Right ventricle myocardium superior (tissue), 1 donor: Measurements from ENCODE around the gene MAP7. TPM values are rescaled to one million over a fixed set of nuclear protein-coding genes. Genes with fewer than 3 reads are reported as not detected.
"Not testable (repeated sequence)": the region's sequence is repeated elsewhere in the genome, so short reads cannot be mapped to it uniquely, and the experiment has no call there.

Experiments used
- ATAC-seq: fragments of 200-7000 bp; cut with Tn5 transposase; one replicate; pipeline ENCODE4 v1.9.1; 2020; ENCODE audit warnings: mild to moderate bottlenecking; ENCODE audit not compliant: poor library complexity
- DNase-seq: peaks from one replicate; pipeline ENCODE4 v3.0.0-alpha.2; 2020
- intact Hi-C: fragments of 100-400 bp; cut with DNase I; formaldehyde crosslinking; loops from one replicate; pipeline ENCODE4 v1.11.2; 2022
- total RNA-seq: library from RNA; stranded (reverse); fragmentation: NEBNext Ultra II Directional; extraction: Animal tissue kit (Norgen Biotek cat#: 25700); gene quantifications from one replicate; pipeline ENCODE4 v1.2.1, GENCODE V29; 2021
- donor health status: DM: no; HTN: yes; CAD: no; lungs with severe emphysema.

Gene MAP7
- total RNA-seq, 1 donor from 2014 or later = 2.1 TPM

- no peak for ATAC-seq
- intact Hi-C loops = no loop called here
- DNase-seq = no peak
Observed at GRCh38 chr6:136378888-136379287, 171.3 kb downstream of the MAP7 start.

DNA sequence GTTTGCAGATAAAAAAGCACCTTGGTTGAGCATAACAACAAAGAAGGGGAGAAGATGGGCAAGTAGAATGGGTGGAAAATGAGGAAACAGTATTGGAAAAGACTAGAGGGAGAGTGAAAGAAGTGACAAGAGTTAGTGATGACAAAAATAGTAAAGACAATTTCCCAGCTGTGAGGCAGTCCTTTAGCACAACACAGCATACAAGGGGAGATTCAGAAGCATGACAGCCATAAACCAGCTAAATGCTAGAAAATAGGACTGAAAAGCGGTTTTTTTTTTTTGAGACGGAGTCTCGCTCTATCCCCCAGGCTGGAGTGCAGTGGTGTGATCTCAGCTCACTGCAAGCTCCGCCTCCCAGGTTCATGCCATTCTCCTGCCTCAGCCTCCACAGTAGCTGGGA, 174.4 kb downstream of the MAP7 start:
- ATAC-seq, intact Hi-C loops, DNase-seq: not testable (repeated sequence)

DNA sequence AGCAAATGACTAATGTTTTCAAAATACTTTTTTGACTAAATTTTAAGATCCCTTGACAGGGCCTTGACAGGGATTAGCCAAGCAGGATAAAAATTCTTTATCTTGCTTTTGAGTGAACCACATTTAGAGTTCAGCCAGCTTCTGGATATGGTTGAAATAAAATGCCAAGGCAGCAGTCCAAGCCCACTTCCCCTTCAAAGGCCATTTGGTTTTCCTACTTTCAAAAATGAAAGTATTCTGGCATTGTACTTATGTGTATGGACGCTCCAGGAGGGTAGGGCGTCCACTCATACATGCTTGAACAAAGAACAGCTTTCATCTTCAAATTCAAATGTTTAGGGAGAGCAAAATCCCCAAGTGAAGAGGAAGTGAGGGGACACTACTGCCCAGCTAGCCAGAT, 178.3 kb downstream of the MAP7 start:
- intact Hi-C loops = no loop called here
- ATAC-seq (no peak), DNase-seq (no peak)

GRCh38 chr6:136370988-136371728, 179.1 kb downstream of the MAP7 start:
- ATAC-seq = no peak
- intact Hi-C loops = no loop called here

DNA sequence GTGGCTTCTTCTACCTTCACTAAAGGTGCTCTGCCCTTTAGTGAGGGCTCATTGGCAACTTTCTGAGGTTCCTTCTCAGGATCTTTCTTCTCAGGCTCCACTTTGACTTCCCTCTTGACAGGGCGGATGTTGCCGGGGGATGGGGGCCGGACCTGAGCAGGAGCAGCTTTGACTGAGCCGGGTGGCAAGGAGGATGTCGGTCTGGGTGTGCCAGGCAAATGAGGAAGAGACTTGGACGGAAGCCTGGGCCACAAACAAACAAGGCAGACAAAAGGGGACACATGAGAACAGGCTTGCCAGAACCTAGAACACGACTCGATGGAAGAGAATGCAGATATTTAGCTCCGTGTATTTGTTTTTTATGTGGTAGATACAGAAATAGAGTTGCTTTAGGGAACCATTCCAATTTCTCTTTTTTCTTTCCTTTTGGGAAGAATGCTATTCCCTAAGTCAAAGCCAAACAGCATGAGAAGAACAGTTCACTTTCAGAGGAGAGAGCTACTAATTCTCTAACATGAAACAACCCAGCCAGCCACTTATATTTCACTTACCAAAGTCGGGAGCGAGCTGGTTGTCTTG, 184.4 kb downstream of the MAP7 start:
- ATAC-seq (peak; percentile 68), DNase-seq (peak; percentile 84)
- intact Hi-C loops = no loop called here

More at GRCh38 chr6:136370988-136371728, 179.1 kb downstream of the MAP7 start:
- DNase-seq = no peak

- intact Hi-C loops = no loop called here
- ATAC-seq = no peak
- no peak for DNase-seq
Observed at GRCh38 chr6:136362421-136363356, 187.5 kb downstream of the MAP7 start.

DNA sequence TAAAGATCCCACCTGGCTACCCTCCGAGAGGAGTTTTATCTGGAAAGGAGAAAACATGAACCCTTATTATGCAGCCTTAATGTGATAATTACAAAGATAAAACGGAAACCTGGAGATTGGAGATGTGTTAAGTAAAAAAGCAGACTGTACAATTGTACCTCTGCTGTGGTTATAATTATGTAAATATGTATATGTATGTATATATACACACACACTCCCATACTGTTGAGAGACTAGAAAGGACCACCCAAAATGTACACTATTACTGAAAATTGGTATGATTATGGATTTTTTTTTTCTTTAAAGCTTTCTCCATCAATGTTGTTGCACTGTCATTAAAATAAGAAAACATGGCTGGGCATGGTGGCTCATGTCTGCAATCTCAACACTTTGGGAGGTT, 188.4 kb downstream of the MAP7 start:
- intact Hi-C loops = no loop called here
- no peak for DNase-seq
- no peak for ATAC-seq

DNA sequence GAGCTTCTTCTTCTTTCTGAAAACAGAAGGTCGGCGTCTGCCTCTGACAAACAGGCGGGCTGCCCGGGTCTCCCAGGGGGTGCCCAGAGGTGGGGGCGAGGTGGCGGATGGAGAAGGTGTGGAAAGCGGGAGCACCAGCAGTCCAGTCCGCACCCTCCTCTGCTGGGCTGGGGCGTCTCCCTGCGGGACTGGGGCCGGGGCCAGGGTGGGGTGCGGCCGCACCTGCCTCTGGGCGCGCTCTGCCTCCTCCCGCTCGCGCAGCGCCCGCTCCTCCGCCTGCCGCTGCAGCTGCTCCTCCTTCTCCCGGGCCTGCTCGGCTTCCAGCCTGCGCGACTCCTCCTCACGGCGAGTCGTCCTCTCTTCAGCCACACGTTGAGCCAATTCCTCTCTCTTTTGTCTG, 189.4 kb downstream of the MAP7 start:
- DNase-seq = no peak
- ATAC-seq = no peak
- intact Hi-C loops = no loop called here

- intact Hi-C loops = no loop called here
- ATAC-seq = no peak
- DNase-seq = no peak
Observed at GRCh38 chr6:136359851-136360250, 190.4 kb downstream of the MAP7 start.

GRCh38 chr6:136351518-136352110, 198.6 kb downstream of the MAP7 start:
- ATAC-seq (peak; percentile 18), DNase-seq (no peak)
- intact Hi-C loops = no loop called here

DNA sequence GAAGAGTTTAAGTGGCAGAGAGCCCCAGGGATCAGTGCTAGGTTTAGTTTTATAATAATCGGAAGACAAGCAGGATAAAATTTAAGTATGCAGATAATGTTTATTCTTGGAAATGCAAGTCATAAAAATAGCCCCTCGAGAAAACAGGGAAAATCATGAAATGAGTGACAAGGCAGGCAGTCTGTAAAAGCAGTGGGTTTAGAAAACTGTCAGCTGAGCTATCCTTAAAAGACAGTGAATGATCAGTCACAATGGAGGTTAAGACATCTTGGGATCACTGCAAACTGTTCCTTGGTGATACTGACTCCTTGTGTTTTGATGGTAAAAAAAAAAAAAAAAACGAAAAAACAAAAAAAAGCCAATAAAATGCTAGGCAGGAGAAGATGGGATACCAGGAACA, 199.3 kb downstream of the MAP7 start:
- no peak for ATAC-seq
- intact Hi-C loops = no loop called here
- no peak for DNase-seq

DNA sequence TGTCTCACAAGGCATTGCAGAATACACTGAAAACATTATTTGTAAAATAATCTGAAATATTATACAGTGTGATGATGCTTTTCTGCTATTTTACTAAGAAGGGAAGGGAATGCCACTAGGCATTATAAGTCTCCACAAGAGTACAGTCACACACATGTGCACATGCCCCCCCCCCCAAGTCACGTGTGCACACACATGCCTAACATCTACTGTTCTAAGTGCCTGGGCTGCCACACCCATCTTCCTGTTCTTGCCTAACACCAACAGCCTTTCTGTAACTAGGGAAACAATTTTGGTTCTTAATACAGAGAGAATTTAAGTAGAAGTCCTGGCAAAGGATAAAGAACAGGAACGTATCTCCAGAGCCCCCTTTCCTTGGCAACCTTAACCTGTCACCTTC, 202.4 kb downstream of the MAP7 start:
- DNase-seq (no peak), ATAC-seq (no peak)

DNA sequence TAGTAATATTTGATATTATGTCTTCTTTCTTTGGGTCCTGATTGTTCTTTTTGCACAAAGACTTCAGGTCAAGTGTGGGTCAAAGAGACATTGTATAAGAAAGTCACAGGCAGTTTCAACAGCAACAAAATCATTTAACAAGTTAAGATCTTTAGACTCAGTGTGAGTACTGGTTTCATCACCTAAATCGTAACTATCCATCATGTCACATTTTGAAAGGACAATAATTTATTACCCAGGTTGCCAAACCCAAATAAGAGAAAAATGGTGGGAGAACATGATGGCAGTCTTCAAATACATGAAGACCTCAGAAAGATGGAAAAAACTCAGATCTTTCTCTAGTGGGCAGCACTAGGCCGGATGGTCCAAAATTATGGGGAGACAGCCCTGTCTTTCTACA, 205.1 kb downstream of the MAP7 start:
- DNase-seq (no peak), ATAC-seq (no peak)
- intact Hi-C loops = no loop called here

More for the DNA sequence above, 202.4 kb downstream of the MAP7 start:
- intact Hi-C loops = no loop called here

DNA sequence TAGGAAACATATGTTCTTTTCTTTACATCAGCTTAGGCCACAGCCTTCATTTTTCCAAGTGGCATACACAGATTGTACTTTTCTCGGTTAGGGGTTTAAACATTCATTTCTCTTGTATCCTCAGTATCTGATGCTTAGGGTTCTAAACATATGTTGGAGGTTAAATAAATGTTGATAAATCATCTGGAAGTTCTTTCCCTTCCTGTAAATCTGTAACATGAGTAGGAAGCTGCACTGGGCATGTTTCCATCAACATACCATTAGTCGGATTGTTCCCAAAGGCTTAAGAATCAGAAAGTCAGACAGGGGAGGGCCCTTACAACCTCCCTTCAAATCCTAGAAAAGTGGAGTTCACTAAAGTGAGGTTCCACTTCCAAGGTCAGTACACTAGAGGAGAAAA, 205.8 kb downstream of the MAP7 start:
- intact Hi-C loops = no loop called here
- DNase-seq = no peak
- ATAC-seq = no peak

DNA sequence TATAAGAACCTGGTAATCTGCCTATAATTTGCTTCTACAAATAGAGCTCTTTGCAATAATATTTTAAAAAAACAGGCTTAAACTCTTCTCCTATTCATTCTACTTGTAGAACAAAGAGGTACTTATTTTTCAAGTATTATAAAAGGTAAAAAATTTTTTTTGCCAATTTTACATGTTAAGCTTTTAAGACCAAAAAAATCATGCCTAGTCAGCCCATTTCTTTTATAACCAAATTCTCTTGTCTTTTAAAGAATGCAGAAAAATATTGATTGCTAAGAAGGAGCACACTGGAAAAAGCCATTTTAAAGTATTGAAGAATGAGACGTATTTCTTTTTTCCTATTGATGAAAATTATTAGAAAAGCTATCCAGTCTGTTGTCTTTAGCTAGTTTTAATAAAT, 206.5 kb downstream of the MAP7 start:
- intact Hi-C loops = no loop called here
- DNase-seq (no peak), ATAC-seq (no peak)

DNA sequence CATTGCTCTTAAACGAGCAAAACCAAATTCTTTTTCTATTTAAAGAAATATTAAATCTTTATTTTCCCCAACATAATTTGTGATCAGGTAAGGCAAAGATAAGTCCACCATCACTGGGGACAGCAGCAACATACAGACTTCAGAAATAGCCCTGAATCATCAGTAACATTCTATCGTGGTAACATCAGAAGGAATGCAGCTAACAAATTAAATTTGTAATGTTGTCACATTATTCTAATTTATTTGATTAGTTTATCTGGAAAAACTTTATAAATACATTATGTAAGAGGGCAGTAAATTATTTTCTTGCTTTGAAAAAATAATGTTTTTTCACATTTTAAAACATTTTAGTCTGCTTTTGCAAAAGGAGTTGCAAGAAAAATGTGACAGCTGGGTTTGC, 206.9 kb downstream of the MAP7 start:
- DNase-seq = no peak
- ATAC-seq = no peak
- intact Hi-C loops = no loop called here

DNA sequence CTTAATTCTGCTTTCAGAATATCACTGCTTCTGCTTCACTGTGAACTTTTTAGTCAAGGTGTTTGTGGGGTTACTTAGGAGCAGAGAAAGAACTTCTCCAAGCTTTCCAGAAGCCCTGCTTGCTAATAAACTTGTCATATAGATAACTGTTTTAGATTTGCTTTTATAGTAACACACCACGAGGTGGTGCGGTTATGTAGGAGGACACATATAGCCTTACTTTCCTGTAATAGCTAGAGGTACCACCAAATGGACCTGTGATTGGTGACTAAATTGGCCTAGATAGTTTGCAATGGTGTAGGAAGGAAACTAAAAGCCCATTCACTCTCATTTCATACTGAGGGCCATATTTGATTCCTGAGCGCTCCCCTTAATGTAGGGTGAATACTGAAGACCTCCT, 208.3 kb downstream of the MAP7 start:
- no peak for DNase-seq
- ATAC-seq = no peak
- intact Hi-C loops = no loop called here

DNA sequence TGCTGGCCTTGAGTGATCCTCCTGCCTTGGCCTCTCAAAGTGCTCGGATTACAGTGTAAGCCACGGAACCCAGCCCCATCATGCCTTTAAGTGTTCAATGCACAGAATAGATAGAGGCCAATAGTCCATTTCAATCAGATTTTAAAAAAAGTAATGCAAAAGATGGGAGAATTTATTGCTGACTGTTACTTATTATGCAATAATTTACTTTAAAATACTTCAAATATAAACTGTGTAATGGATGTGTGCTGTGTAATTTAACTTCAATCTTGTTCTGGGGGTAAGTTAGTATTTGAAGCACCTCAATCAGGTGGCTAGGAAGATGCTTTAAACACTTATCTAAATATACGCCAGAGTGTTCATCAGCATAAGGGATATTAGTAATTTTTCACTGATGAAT, 208.9 kb downstream of the MAP7 start:
- DNase-seq (no peak), ATAC-seq (no peak)
- intact Hi-C loops = no loop called here

GRCh38 chr6:136338486-136338885, 211.7 kb downstream of the MAP7 start:
- DNase-seq = no peak
- intact Hi-C loops = no loop called here
- no peak for ATAC-seq
